ENCODE data around the gene PRSS12.
A peak's percentile ranks its signal among the peaks of the same experiment; 100 is the strongest.
"Not testable (repeated sequence)": the region's sequence is repeated elsewhere in the genome, so short reads cannot be mapped to it uniquely, and the experiment has no call there.

The PRSS12 gene

GRCh38 chr4:118325431-118325830, 27.4 kb downstream of the PRSS12 start:
- no peak for DNase-seq (ENCODE audit: low read depth in 2 of 2)

GRCh38 chr4:118322831-118323502, 29.8 kb downstream of the PRSS12 start:
- DNase-seq (ENCODE audit: low read depth in 2 of 2) = no peak

- DNase-seq (ENCODE audit: low read depth in 2 of 2) = no peak
Measured at GRCh38 chr4:118318931-118319330, 33.9 kb downstream of the PRSS12 start.

- DNase-seq (ENCODE audit: low read depth in 2 of 2) = no peak
Measured at GRCh38 chr4:118317691-118318090, 35.1 kb downstream of the PRSS12 start.

GRCh38 chr4:118314221-118314620, 38.6 kb downstream of the PRSS12 start:
- no peak for DNase-seq (ENCODE audit: low read depth in 2 of 2)

GRCh38 chr4:118313098-118313497, 39.7 kb downstream of the PRSS12 start:
- DNase-seq (ENCODE audit: low read depth in 2 of 2) = no peak

- DNase-seq (ENCODE audit: low read depth in 2 of 2) = no peak
Measured at GRCh38 chr4:118308306-118309030, 44.3 kb downstream of the PRSS12 start.

GRCh38 chr4:118307643-118308042, 45.2 kb downstream of the PRSS12 start:
- DNase-seq (ENCODE audit: low read depth in 2 of 2) = no peak

GRCh38 chr4:118299619-118300018, 53.2 kb downstream of the PRSS12 start:
- not testable (repeated sequence) for DNase-seq (ENCODE audit: low read depth in 2 of 2)

- no peak for DNase-seq (ENCODE audit: low read depth in 2 of 2)
Measured at GRCh38 chr4:118296729-118297128, 56.1 kb downstream of the PRSS12 start.

- DNase-seq (ENCODE audit: low read depth in 2 of 2) = no peak
Measured at GRCh38 chr4:118290951-118291350, 61.9 kb downstream of the PRSS12 start.

GRCh38 chr4:118289794-118290193, 63.0 kb downstream of the PRSS12 start:
- DNase-seq (ENCODE audit: low read depth in 2 of 2) = no peak

- DNase-seq (ENCODE audit: low read depth in 2 of 2) = no peak
Measured at GRCh38 chr4:118287711-118288451, 64.9 kb downstream of the PRSS12 start.

- DNase-seq (ENCODE audit: low read depth in 2 of 2) = no peak
Measured at GRCh38 chr4:118286685-118287084, 66.1 kb downstream of the PRSS12 start.

GRCh38 chr4:118285931-118286330, 66.9 kb downstream of the PRSS12 start:
- DNase-seq (ENCODE audit: low read depth in 2 of 2) = no peak

- DNase-seq (ENCODE audit: low read depth in 2 of 2) = no peak
Measured at GRCh38 chr4:118284169-118284568, 68.6 kb downstream of the PRSS12 start.

GRCh38 chr4:118282692-118283091, 70.1 kb downstream of the PRSS12 start:
- peak in 1 of 2 experiments; percentile 28 for DNase-seq (ENCODE audit: low read depth in 2 of 2)

GRCh38 chr4:118281611-118282442, 71.0 kb downstream of the PRSS12 start:
- no peak for DNase-seq (ENCODE audit: low read depth in 2 of 2)

- peak in 1 of 2 experiments; percentile 31 for DNase-seq (ENCODE audit: low read depth in 2 of 2)
Measured at GRCh38 chr4:118280501-118281218, 72.1 kb downstream of the PRSS12 start.

GRCh38 chr4:118279920-118280432, 72.8 kb downstream of the PRSS12 start:
- DNase-seq (ENCODE audit: low read depth in 2 of 2) = no peak

GRCh38 chr4:118279328-118279727, 73.5 kb downstream of the PRSS12 start:
- no peak for DNase-seq (ENCODE audit: low read depth in 2 of 2)
